ENCODE results near the gene MYRF. TPM values are rescaled to one million over a fixed set of nuclear protein-coding genes. Genes with fewer than 3 reads are reported as not detected.

The MYRF gene
- total and polyA plus RNA-seq, 9 of the 15 experiments (the other 6 are each of a cell fraction or from before 2014, with no cell fraction given): 2.3 to 25.8 (median 7.1) TPM

- BruUV-seq (replicated peaks): no TSS peak
- no peak overlapping the region for H3K4me2 ChIP-seq (ENCODE audit: insufficient read depth, low read length)
- no peaks in the 10 kb centered on the region for H3K9me3 ChIP-seq (replicated peaks; ENCODE audit: control insufficient read depth, insufficient read depth, low read depth, low read length)
- peak; percentile 48 for ATAC-seq
- in situ Hi-C loops (cut with MboI): no loop called here
- peak; percentile 42 to 74 (median 52) for DNase-seq (ENCODE audit: extremely low read depth in 1 of 4, low spot score in 3 of 4)
- H3K27ac ChIP-seq (ENCODE audit: extremely low read depth, low read depth, low read length): no peak overlapping the region
- intact Hi-C loops (cut with micrococcal nuclease): no loop called here
- no peaks in the 10 kb centered on the region for H3K9me1 ChIP-seq (ENCODE audit: control insufficient read depth, insufficient read depth, low read length)
- H3K9ac ChIP-seq (ENCODE audit: insufficient read depth in 1 of 2, low read depth in 2 of 2, low read length in 2 of 2): peak overlapping the region in 1 of 2 experiments; percentile 11; a peak in 1 of 4 replicates
- H3K4me1 ChIP-seq (replicated peaks in 1 of 2; ENCODE audit: control insufficient read depth in 2 of 2, insufficient read depth in 2 of 2, low read length in 2 of 2): peaks cover 3 to 15% of the 10 kb centered on the region in 2 experiments; a peak in 2 of 5 replicates
- H3K27me3 ChIP-seq (ENCODE audit: control insufficient read depth in 2 of 2, insufficient read depth in 2 of 2, low read length in 2 of 2): no peaks in the 10 kb centered on the region
- no peak overlapping the region for H3K4me3 ChIP-seq
- POLR2A ChIA-PET: interaction anchor here (0.6 to 2.2 kb wide), 5 partner anchors 13 to 545 kb away, joined by 3 to 7 read pairs (median 3); no protein-coding TSS in a partner anchor
- 58% methylated on average over 9 of the region's 9 CpGs for WGBS (ENCODE audit: insufficient coverage, low coverage, missing lambda C conversion rate)
- H3K79me2 ChIP-seq (ENCODE audit: control insufficient read depth, insufficient read depth, low read length): peaks cover 33% of the 10 kb centered on the region
- H3K36me3 ChIP-seq (ENCODE audit: control insufficient read depth, insufficient read depth, low read length): peaks cover 78% of the 10 kb centered on the region
- peak; percentile 52 for FAIRE-seq
- peaks cover 6% of the 10 kb centered on the region for H4K20me1 ChIP-seq (replicated peaks; ENCODE audit: control insufficient read depth, insufficient read depth, low read length)
- CTCF ChIA-PET (ENCODE audit: low intra/inter-chr PET ratio): interaction anchor here (0.9 to 1.1 kb wide), 4 partner anchors 36 to 41 kb away, joined by 3 to 4 read pairs (median 4); no protein-coding TSS in a partner anchor
- H2AFZ ChIP-seq (ENCODE audit: low read depth, low read length): no peak overlapping the region
- TF ChIP-seq THRAP3 (IDR thresholded peaks at IDR 0.05; ENCODE audit: borderline replicate concordance): no peak
- TF ChIP-seq, protein P1, sequence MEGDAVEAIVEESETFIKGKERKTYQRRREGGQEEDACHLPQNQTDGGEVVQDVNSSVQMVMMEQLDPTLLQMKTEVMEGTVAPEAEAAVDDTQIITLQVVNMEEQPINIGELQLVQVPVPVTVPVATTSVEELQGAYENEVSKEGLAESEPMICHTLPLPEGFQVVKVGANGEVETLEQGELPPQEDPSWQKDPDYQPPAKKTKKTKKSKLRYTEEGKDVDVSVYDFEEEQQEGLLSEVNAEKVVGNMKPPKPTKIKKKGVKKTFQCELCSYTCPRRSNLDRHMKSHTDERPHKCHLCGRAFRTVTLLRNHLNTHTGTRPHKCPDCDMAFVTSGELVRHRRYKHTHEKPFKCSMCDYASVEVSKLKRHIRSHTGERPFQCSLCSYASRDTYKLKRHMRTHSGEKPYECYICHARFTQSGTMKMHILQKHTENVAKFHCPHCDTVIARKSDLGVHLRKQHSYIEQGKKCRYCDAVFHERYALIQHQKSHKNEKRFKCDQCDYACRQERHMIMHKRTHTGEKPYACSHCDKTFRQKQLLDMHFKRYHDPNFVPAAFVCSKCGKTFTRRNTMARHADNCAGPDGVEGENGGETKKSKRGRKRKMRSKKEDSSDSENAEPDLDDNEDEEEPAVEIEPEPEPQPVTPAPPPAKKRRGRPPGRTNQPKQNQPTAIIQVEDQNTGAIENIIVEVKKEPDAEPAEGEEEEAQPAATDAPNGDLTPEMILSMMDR (IDR thresholded peaks at IDR 0.05 in 2 of 3, conservative IDR thresholded peaks at IDR 0.05 in 1 of 3; ENCODE audit: insufficient read depth in 2 of 3, low read depth in 1 of 3, low read length in 3 of 3): peak; percentile 75 to 87 (median 77)
- TF ChIP-seq HIVEP1 (CRISPR knock-in tag; IDR thresholded peaks at IDR 0.05): no peak
- TF ChIP-seq RHOXF2B (CRISPR knock-in tag; conservative IDR thresholded peaks at IDR 0.05): no peak
- TF ChIP-seq MYNN (IDR thresholded peaks at IDR 0.05): 0 out of 2 replicates have a peak, but pooled peaks have one; percentile 51
- TF ChIP-seq MYNN (CRISPR knock-in tag; IDR thresholded peaks at IDR 0.05): no peak
- TF ChIP-seq, protein P2, sequence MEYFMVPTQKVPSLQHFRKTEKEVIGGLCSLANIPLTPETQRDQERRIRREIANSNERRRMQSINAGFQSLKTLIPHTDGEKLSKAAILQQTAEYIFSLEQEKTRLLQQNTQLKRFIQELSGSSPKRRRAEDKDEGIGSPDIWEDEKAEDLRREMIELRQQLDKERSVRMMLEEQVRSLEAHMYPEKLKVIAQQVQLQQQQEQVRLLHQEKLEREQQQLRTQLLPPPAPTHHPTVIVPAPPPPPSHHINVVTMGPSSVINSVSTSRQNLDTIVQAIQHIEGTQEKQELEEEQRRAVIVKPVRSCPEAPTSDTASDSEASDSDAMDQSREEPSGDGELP (CRISPR knock-in tag; IDR thresholded peaks at IDR 0.05; ENCODE audit: borderline replicate concordance): peak; percentile 25; the same call in 1 of the 2 replicates
- peak; percentile 44 for TF ChIP-seq CTCFL (IDR thresholded peaks at IDR 0.05; ENCODE audit: borderline replicate concordance, insufficient read depth, low read depth, low read length, poor library complexity, severe bottlenecking)
- peak; percentile 45 for TF ChIP-seq POLR2B (IDR thresholded peaks at IDR 0.05; ENCODE audit: low read depth, partially characterized antibody)
- 0 out of 2 replicates have a peak, but pooled peaks have one; percentile 35 for TF ChIP-seq ARID2 (IDR thresholded peaks at IDR 0.05)
- TF ChIP-seq POLR2AphosphoS5 (IDR thresholded peaks at IDR 0.05; ENCODE audit: control insufficient read depth, insufficient read depth, low read depth, low read length): peak; percentile 8; the same call in 1 of the 2 replicates
Measured at GRCh38 chr11:61787928-61788491, 35.6 kb downstream of the MYRF start.

Measured in K562 (cell line).